GM18951 (cell line): ENCODE results near the gene TMEM127.
A peak's percentile ranks its signal among the peaks of the same experiment; 100 is the strongest.

Source experiments
- POLR2A ChIP-seq: IDR thresholded peaks from 4 replicates; pipeline ENCODE4 v1.6.1; 2011; ENCODE audit warnings: mild to moderate bottlenecking; ENCODE audit not compliant: insufficient read length, insufficient read depth; ENCODE audit errors: extremely low read depth
- in situ Hi-C: fragments of 300-500 bp; cut with MboI; formaldehyde crosslinking; loops from one replicate; pipeline ENCODE4 v1.12.0; 2022; ENCODE audit warnings: low sequenced_read_pairs, mixed read lengths, inconsistent platforms; ENCODE audit not compliant: unreplicated experiment

TMEM127 gene

DNA sequence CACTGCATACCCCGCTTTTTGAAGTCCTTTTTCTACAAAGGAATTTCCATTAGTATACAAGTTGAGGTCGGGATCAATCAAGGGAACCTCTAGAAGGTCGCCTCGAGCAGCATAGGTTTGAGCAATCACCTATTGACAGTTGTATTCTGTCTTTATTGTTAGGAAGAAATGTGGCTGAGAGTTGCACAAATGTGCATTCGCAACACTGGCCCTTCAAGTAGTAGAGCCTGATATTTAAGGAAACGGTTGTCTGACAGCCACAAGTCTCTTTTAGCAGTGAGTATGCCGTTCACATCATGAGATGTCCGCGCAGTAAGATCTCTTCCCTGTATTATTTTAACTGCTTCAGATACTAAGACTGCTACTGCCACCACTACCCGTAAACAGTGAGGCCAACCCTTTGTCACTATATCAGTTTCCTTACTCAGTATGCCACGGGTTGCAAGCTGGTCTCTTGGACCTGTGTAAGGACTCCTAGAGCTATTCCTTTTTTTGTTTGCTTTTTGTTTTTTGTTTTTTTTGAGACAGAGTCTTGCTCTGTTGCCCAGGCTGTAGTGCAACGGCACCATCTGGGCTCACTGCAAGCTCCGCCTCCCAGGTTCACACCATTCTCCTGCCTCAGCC is 47.2 kb downstream of the TMEM127 start:
- in situ Hi-C loops = no loop called here
- no peak for TF ChIP-seq POLR2A

DNA sequence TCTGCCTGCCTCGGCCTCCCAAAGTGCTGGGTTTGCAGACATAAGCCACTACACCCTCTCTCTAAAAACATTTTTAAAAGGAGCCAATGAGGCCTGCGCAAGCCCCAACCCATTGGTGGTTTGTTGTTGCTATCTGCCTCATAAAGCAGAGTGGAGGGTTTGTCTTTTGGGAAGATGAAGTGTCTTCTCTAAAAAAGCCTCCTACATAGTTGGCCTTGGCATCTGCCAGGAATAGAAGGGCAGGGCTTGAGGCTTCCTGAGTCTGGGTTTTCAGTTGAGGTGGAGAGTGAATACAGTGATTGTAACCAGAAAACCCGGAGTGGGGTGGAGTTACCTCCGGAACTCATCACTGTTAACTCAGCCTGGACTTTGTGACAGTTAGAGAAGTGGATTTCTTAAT is 51.2 kb downstream of the TMEM127 start:
- no peak for TF ChIP-seq POLR2A
- in situ Hi-C loops = no loop called here

DNA sequence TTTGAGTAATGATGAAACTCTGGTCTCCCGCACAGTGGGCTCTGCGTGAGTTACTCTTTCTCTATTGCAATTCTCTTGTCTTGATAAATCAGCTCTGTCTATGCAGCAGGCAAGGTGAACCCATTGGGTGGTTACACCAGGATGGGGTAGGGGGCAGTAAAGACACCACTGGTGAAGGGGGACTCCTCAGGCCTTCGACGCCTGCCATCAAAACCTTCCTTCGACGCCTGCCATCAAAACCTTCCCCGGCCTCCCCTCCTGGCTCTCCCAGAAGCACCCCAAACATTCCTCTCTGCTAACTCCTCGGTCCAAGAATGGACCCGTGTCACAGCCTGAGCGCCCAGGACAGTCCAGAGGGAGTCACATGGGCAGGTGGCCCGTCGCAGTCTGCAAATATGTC is 52.4 kb downstream of the TMEM127 start:
- no peak for TF ChIP-seq POLR2A
- in situ Hi-C loops = no loop called here

DNA sequence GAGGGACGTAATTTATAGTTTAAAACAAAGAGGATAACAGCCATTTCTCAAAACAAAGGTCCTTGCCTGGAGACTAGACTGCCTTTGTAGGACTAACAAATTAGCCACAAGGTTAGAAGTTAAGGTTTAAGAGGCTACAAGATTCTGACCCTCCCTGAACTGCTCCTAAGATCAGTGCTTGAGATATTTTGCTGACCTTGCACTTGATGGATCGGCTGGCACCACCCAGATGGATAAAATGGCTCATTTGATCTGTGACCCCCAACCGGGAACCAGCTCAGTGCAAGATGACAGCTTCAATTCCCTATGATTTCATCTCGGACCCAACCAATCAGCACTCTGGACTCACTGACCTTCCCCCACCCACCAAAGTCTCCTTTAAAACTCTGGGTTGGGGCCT is 53.5 kb downstream of the TMEM127 start:
- TF ChIP-seq POLR2A = no peak
- in situ Hi-C loops = no loop called here

DNA sequence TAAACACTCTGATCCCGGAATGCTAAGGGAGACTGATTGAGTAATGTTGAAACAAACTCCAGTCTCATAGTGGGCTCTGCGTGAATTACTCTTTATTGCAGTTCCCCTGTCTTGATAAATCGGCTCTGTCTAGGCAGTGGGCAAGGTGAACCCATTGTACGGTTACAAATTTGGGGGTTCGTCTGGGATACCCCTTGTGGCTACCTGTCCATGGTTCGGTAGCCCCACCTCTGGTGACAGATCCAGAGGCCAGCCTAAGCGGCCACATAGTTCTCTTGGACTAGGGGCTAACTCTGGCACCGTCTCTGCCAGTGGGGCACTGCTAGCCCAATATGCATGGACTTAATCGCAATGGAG is 56.1 kb downstream of the TMEM127 start:
- in situ Hi-C loops = no loop called here
- TF ChIP-seq POLR2A = no peak

DNA sequence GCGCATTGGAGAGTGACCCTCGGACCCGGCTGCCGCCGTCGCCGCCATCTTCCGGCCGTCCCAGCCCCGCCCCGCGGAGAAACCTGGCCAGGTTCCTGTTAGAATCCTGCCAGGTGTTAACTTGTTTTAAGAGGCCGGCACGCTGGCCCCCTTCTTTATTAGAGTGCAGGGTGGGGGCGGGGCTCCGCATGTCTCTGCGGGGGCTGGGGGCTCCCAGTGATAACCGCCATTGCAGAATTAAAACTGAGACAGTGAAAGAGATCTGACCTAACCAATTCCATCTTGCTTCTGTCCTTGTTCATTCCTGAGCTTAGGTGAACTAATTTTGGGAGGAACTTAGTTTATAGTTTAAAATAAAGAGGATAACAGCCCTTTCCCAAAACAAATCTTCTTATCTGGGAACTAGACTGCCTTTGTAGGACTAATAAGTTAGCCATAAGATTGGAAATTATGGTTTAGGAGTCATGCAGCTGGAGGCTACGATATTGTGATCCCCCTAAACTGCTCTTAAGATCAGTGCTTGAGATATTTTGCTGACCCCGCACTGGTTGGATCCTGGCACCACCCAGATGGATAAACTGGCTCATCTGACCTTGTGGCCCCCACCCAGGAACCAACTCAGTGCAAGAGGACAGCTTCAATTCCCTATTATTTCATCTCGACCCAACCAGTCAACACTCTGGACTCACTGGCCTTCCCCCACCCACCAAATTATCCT is 56.6 kb downstream of the TMEM127 start:
- in situ Hi-C loops = no loop called here
- peak; percentile 28 for TF ChIP-seq POLR2A

DNA sequence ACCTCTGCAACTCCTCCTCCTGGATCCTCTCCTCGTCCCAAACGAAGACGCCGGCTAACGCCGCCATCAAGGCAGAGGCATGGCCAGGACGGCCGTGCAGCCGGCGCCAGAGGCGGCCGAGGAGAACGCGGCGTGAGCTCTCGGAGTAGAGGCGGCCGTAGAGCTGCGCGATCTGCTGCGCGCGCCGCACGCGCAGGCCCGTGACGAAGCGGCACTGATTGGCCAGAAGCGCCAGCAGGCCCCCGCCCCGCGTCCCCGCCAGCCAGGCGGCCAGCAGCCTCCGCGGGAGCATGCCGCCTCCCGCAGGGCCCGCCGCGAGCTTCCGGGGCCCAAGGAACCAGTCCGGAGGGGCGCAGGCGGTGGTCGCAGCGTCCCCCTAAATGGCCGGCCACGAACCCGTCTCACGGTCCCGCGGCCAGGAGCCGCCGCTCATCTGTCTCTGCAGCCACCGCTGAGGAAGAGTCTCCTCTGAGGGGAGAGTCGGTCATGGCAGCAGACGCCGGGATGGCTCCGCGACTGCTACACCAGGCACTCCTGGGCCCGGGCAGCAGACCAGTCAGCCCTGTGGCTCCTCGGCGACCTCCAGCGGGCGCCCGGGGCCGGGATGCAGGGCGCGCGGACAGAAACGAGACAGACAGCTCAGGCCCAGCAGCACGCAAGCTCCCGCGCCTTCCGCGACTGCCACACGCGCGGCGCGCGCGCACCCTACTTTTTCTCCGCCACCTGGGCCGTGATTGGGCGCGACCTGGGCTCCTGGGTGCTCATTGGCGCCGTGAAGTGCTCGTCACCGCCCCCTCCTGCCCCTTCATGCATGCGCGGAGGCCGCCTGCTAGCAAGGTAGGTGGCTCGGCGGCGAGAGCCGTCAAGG is 57.4 kb downstream of the TMEM127 start, which contains the start of gene STARD7:
TSS of gene STARD7 (minus strand) at position 685 of the 868 bp plus-strand sequence. CDS start at position 292, 393 bp downstream.
- in situ Hi-C loops = no loop called here

DNA sequence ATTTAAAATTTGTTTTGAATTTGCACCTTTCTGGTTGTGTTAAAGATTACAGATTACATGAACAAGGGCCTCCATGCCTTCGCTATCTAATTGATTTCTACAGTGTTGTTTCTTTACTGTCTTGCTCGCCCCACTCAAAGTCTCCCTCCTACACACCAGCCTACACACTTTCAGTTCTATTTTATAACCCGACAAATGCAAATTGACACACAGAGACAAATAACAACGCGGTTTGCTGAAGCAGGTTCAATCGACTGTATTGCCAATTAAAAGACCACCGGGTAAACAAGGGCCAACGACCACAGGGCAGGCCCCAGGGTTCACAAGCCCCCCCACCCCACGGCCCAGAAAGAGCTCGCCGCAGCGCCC is 58.0 kb downstream of the TMEM127 start:
- no peak for TF ChIP-seq POLR2A
- in situ Hi-C loops = no loop called here

More for the DNA sequence above, 57.4 kb downstream of the TMEM127 start, which contains the start of gene STARD7:
- TF ChIP-seq POLR2A = peak; percentile 95

DNA sequence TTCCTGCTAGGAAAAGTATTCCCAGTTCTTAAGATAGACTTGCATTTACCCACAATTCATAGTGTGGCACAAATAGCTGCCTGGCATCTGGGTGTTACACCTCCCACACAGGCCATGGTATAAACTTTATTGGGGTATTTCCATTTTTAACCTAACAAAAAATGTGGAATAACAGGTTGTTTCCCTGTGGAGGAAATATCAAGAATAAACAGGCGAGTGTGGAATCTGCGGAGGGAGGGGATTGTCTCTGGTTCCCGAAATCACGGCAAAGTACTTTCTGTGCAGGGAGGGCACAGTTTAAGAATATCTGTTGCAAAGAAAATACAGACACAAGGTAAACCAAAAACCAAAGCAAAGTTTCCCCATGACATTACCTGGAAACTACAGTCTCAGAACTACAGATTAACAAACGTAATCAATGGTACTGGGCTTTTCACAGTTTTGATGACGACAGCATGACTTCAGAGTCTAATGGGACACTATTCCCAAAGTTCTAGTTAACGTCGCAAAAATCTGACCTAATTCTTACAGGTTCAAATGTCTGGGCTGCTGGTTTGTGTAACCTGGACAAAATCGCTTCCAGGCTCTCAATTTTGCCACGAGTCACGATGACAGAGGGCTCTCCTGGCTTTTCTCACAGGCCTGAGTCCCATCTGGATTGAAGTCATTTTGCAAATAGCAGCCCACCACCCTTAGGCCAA is 58.6 kb downstream of the TMEM127 start:
- in situ Hi-C loops = no loop called here
- TF ChIP-seq POLR2A = no peak

DNA sequence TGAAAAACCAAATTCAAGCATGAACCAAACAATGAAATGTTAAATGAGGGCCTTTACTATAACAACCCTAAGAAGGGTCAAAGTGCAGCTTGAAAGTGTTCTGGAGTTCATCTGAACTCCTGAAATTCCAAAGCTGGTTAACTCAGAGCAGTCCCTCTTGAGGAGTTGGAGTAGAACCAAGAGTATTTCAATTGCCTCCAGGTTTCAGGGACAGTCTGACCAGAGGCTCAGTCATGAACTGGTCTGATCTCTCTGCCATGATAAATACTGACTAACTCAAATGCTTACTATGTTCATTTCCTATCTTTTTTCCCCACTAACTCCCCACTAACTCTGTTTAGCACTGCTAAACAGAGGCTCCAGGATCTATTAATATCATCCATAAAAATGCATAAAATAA is 59.9 kb downstream of the TMEM127 start:
- in situ Hi-C loops = no loop called here
- no peak for TF ChIP-seq POLR2A

DNA sequence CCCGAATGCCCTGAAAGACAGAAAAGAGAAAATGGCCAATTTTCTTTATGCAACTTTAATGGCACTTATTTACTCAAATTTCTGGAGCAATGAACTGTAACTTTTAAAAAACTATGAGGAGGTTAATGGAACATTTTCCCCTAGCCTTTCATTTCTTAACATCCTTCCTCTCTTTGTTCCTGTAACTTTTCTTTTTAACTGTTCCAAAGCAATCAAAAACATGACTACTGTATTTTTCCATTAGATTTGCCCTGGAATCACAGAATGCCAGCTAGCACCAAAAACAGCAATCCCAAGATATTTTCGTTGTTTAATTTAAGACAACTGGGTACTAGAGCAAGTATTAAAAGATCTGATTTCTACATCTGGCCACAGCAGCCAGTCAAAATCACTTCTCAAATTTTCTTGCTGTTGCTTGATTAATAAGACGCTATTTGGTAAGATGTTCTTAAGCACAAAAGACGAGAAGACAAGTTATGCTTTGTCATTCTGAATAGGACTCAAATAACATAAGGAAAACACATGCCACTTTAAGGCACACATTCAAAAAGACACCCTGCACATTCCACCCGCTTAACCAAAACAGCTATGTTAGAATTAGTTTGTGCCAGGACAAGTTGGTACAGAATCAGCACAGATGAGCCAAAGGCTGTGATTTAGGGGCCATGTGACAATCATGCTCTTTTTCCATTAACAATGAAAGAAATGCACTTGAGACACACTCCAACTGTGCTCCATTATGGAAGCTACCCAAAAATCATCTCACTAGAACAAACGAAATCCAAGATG is 60.8 kb downstream of the TMEM127 start:
- in situ Hi-C loops = no loop called here
- TF ChIP-seq POLR2A = no peak
